ENCODE measurements around the gene CPNE2.

The CPNE2 gene

DNA sequence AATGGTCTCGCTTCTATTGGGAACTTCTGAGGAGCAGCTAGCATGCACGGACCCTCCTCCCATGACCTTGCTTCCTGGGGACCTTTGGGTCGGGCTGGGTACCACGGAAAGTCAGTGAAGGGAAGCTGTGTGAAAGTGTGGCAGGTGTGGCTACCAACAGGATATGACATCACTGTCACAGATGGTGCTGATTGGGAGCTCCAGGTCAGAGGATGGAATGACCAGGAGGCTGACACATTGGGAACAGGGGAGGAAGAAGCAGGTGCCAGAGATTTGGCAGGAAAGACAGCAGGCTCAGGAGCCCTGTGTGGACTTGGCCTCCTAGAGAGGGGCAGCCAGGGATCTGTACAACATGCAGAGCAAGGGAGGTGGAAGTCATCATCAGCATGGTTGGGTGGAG, 34.0 kb downstream of the CPNE2 start:
- DNase-seq, result no peak

GRCh38 chr16:57127037-57127763, 34.8 kb downstream of the CPNE2 start:
- no peak for DNase-seq

GRCh38 chr16:57127836-57128235, 35.5 kb downstream of the CPNE2 start:
- DNase-seq, result no peak

- no peak for DNase-seq
These were observed 36.5 kb downstream of the CPNE2 start for GRCh38 chr16:57128771-57129389.

- DNase-seq, result no peak
These were observed 38.6 kb downstream of the CPNE2 start for GRCh38 chr16:57130950-57131321.

DNA sequence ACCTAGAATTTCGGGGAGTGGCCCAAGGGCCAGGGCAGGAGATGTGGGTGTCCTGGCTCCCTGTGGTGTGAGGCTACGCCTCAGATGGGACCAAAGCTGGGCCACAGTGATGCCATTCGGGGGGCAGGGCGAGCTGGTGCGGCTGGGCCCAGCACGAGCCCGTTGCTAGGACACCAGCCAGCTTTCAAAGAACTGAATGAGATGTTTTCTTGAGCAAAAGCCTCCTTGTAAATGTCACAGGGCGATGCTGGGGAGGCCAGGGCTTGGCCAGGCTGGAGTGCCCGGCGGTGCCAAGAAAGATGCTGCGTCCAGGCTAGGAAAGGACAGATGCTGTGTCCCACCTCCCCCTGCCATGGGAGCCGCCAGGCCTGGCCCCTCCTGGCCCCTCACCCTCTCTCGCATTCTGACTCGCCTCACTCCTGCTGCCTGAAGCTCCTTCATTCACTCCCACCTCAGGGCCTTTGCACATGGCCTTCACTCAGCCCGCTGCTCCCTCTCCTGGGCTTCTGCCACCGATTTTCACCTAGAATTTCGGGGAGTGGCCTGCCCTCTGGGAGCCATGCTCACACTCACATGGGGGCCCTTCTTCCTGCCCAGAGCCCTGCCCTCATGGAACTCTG, 39.1 kb downstream of the CPNE2 start:
- no peak for DNase-seq

- no peak for DNase-seq
These were observed 40.1 kb downstream of the CPNE2 start for GRCh38 chr16:57132470-57132869.

DNA sequence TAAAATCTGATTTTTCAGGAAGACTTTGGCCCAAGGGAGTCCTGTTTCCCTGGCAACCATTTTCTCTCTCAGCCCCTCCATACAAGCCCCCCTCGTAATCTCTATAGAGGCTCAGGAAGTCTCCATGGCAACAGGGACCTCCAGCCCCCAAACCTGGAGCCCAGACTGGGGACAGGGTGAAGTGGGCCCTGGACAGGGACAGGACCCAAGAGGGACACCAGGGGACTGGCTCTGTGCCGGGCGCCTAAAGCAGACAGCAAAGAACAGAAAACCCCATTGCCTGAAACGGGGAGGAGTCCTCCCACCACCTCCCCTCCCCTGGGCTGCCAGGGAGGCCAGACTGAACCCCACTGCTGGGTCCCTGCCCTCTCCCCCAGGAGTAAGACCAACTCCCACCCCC, 40.6 kb downstream of the CPNE2 start:
- DNase-seq, result no peak

DNA sequence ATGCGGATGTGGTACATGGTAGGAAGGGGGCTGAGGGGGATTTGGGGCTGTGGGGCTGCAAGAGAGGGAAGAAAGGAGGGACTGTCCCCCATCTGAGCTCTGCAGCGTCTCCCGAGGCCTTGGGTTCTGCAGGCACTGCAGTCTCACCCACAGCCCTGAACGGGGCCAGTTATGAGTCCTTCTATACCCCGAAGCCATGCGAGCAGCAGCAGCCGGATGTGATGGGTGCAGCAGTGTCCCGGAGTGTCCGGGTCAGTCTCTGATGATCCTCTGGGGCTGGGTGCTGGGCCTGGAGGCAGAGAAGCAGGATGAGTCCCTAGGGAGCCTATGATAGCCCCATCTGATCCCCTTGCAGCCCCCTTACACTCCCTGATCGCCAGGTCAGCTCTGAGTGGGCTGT, 41.5 kb downstream of the CPNE2 start:
- DNase-seq, result no peak

- peak in 2 of 3 experiments; percentile 17 to 40 for DNase-seq
These were observed 42.6 kb downstream of the CPNE2 start for GRCh38 chr16:57134982-57135381.

DNA sequence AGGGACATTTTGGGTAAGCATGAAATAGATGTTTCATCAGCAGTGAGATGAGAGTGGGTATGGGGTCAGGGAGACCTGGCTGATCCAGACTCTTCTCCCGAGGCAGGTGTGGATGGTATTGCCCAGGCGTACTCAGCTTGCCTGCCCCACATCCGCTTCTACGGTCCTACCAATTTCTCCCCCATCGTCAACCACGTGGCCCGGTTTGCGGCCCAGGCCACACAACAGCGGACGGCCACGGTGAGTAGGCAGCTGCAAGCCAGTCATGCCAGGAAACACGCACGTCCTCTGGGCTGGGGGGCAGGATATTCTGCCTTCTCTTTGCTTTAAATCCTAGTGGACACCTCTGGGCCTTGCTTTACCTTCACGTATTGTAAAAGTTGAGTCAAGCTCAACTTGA, 44.7 kb downstream of the CPNE2 start:
- DNase-seq, result no peak

GRCh38 chr16:57137566-57138273, 45.3 kb downstream of the CPNE2 start:
- no peak for DNase-seq

DNA sequence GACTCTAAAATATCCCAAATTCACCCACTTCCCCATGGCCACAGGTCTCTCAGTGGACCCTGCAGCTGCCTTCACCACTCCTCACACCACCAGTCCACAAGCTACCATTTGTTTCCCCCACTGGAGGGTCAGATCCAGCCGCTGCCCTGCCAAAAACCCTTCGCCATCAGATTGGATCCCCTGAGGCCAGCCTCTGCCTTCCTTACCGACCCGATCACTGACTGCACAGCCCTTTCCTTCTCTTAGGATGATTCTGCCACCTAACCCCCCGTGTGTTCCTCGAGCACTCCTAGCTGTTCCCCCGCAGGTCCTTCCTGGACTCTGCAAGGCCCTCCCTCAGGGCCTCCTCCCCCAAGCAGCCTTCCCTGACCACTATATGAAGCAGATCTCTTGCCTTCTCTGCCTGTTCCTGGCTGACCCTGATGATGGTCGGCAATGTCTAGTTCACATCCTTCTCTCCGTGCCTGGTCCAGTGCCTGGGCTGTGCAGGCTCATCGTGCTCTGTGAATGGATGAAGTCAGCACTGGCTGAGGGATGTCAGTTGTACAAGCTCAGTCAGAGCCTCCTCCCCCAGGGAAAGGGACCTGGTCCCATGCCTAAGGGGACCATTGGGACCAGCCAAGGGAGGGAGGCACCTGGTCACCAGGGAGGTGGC, 46.0 kb downstream of the CPNE2 start:
- DNase-seq, result no peak

DNA sequence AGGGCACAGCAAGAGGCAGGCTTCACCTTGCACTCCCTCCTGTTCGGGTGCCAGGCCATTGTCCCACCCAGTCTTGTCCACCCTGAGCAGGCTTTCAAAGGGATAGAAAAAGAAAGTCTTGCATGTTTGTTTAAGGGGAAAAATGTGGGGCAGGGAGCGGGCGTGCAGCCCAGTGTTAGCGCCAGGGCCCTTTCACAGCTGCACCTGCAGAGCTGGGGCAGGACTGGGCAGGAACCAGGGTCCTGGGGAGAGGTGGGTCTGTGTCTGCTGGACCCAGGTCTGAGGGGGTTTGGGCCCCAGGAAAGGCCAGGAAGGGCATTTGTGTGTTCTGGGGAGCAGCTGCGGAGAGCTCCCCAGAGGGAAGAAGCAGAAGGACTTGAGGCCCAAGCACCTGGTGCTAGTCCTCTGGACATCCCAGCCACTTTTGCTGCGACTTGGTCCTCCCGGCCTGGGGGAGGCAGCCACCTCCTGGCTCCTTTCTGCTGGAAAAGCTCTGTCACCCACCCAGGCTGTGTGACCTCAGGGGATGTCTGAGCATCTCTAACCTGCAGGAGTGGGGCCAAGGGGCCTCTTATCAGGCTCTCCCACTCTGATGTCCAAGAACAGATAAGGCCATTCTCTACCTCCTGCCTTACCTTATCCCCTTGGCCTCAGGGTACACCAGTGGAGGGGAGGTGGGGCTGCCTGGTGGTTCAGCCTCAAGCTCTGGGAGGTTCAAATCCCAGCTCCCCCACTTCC, 48.7 kb downstream of the CPNE2 start:
- DNase-seq, result no peak

DNA sequence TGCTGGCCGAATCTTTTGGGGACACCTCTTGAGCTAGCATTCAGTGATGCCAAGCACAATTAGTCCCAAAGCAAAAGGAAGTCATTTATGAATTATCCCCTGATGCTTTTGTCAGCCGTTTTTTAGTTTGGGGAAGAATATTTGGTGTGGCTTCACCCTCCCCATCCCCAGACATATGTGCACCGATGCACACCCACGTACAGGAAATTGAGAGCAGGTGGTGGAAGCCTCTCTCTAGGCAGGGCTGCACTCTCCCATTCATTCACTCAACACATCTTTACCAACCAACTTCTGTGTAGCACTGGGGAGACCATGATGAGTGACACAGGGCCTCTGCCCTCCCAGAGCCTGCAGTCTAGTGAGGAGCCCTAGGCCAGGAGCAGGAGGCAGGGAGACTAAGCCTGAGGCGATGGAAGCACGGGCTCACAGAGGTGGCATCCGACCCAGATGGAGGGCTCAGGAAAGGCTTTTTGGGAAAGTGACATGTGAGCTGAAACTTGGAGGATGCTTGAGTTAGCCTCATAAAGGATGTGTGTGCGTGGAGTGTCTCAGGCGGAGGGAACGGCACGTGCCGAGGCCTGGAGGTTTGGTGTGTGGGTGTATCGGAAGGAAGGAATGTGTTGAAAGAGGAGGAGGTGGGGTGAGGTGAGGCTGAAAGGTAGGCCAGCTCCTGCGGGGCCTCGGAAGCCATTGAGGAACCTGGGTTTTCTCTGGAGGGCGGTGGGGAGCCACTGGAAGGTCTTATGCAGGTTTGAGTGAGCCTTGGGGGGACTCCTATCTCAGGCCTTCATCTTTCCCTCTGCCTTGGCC, 49.6 kb downstream of the CPNE2 start:
- no peak for DNase-seq

DNA sequence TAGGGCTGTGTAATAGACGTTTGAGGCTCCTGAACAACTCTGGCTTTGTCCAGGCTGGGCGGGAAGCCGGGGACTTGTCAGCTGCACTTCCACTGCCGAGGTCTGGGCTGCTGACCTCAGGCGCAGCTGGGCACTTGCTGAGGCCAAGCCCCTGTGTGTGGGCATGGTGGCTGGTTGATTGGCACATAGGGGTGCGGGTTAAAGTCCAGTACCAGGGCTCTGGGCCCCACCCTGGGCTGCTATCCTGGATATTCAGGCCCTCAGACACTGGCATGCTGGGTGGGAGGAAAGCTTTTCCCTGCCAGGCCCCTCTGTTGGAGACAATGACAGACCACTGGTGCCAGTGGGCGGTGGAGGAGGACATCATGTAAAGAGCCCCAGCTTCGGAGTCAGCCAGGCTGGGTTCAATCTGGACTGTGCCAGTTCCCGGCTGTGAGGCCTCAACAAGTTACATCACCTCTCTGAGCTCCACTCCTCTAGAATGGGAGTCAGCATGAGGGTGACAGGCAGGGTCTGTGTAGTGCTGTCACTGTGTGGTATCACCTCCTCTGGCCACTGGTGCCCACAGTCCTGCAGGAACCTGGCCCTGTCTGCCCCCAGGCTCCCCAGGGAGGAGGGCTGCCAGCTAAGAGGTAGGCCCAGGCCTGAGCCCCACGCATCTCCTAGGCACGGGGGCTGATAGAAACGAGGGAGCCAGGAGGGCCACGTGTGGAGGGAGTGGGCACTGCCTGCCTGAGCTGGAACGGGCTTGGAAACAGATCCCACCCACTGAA, 51.0 kb downstream of the CPNE2 start:
- DNase-seq, result no peak

GRCh38 chr16:57144027-57144426, 51.6 kb downstream of the CPNE2 start:
- no peak for DNase-seq

DNA sequence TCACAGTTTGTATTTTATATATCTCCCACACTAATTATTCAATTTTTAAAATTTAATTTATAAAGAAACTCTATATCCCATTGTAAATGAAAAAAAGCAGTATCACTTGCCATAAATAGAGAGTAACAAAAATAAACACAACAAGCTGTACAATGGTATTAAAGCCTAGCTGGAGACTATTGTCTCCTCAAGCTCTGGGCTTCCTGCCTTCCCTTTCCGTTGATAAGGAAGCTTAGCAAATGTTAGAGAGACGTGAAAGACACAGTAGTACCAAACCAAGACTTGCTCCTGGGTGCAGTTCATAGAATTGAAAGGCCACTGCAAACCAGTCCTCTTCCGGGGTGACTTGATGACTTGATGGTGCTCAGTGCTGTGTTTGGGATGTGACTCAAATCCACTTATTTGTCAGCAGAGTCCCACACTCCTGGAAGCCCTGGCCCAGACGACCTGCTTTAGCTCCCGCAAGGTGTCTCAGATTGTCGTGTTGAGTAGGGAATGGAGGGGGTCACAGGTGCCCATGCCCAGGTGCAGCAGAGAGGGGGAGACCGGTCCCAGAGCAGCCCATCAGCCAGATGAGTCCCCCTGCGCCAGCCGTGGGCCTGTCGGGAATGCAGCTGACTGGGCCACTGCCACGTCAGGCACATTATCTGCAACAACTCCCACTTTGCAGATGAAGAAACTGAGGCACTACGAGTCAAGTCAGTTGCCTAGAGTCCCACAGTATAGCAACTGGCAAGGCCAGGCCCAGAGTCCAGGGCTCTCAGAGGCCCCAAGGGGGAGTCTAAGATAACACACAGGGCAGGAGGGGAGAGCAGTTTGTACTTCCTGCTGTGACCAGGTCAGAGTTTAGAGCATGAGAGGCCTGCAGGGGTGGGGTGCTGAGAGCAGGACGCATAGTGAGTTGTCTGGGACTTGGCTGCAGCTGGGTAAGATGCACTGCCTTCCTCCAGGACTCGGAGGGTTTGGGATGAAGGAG, 53.0 kb downstream of the CPNE2 start:
- DNase-seq, result no peak

DNA sequence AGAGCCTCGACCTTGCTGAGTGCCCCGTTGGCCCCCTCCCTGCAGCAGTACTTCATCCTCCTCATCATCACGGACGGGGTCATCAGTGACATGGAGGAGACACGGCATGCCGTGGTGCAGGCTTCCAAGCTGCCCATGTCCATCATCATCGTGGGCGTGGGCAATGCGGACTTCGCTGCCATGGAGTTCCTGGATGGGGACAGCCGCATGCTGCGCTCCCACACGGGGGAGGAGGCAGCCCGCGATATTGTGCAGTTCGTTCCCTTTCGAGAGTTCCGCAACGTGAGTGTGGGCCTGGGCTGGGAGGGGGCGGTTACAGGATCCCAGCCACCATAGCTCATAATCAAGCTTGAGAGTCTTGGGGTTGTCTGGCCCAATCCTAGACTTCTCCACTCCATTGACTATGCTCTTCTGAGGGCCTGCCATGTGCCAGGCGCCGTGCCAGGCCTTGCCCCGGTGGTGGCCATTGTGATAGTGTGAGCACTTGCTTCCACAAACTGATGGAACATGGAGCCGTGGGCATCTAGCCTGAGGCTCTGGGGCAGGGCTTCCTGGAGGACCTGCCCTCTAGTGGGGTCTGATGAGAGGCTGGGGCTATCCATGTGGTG, 53.8 kb downstream of the CPNE2 start:
- no peak for DNase-seq

Measured in NCI-H1417 (cell line).